Left cardiac atrium (tissue), 4 donors: Measurements from ENCODE around the gene MYCT1. TPM values are rescaled to one million over a fixed set of nuclear protein-coding genes. Genes with fewer than 3 reads are reported as not detected.
A peak's percentile ranks its signal among the peaks of the same experiment; 100 is the strongest.
"Not testable (repeated sequence)": the region's sequence is repeated elsewhere in the genome, so short reads cannot be mapped to it uniquely, and the experiment has no call there.

Experiments
- ATAC-seq, 2 donors: fragments of 200-7000 bp; cut with Tn5 transposase; one replicate each; pipeline ENCODE4 v1.9.1; 2020; ENCODE audit warnings: mild to moderate bottlenecking in 2 of 2, moderate library complexity in 2 of 2
- DNase-seq: peaks from one replicate; pipeline ENCODE4 v3.0.0-alpha.2; 2020
- intact Hi-C, 2 donors: fragments of 100-400 bp; cut with DNase I; formaldehyde crosslinking; loops; one replicate each; pipeline versions ENCODE4 v1.14.1 to v1.15.1; 2022 to 2023
- long read RNA-seq: library from polyadenylated mRNA; unstranded; transcript quantifications from one replicate; pipeline ENCODE4 v2.0.0, GENCODE V29; 2021
- total RNA-seq, 2 donors: library from RNA; stranded (reverse); fragmentation: NEBNext Ultra II Directional; extraction: Animal tissue kit (Norgen Biotek cat#: 25700); gene quantifications; one replicate each; pipeline ENCODE4 v1.2.1, GENCODE V29; 2021
- donor health status: DM: no; HTN: yes; CAD: no.
- donor health status: DM: no; HTN: yes; CAD: no; lungs with severe emphysema.
- donor health status: DM: yes; HTN: yes; CAD: no.
- donor health status: Dilated cardiomyopathy.

Gene MYCT1, protein sequence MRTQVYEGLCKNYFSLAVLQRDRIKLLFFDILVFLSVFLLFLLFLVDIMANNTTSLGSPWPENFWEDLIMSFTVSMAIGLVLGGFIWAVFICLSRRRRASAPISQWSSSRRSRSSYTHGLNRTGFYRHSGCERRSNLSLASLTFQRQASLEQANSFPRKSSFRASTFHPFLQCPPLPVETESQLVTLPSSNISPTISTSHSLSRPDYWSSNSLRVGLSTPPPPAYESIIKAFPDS
- total RNA-seq = 10 to 100 TPM; 13.4 to 13.9 TPM
- long read RNA-seq, transcript MYCT1-201 (2 exons, 3,030 nt) = major isoform, 11 of 15 reads
- long read RNA-seq, partial matches to known transcripts = 0 of 15 reads
- long read RNA-seq, other reads (novel, unspliced or antisense) = 3 of 15 reads

GRCh38 chr6:152697634-152698033 lies at the start of gene MYCT1:
Gene MYCT1, plus strand, starts transcription at chr6:152697897. Its CDS starts 6 bp downstream, at chr6:152697903.
- DNase-seq (no peak), ATAC-seq (peak; percentile 44 to 55)
- intact Hi-C loops = no loop called here

DNA sequence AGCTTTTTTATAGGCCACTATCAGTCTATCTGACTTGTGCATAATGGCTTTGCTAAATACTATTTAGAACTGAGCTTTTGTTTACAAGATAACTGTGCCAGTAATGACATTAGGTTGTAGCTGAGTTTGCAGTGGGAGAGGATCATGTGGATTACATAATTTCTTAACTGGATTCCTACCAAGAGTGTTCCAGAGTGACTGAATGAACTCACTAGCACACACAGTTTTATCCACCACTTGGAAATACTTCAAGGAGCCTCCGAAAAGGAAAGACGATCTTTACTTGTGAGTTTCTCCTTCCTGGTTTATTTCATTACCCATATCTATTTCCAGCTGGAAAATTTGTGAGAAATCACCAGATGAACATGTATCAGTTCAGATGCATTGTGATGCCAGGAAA lies 49.6 kb upstream of the MYCT1 start:
- ATAC-seq = peak; percentile 53 to 69
- intact Hi-C loops = loop anchor here (10.0 kb wide), 2 partner anchors 93 to 263 kb away; no protein-coding TSS in a partner anchor

DNA sequence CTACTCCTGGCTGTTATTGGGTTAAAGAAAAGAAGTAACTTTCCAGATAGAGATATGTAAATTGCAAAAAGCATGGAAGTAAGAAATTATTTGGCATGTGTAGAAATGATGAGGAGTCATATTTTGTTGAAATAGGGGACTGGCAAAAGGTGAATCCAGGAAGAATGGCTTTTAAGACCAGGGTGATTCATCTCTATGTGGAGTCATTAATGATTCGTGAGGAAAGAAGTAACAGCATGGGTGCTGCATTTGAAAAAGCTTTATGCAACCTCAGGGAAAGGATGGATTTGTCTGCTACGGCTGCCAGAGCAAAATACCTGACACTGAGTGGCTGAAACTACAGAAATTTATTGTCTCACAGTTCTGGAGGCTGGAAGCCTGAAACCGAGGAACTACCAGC lies 45.7 kb upstream of the MYCT1 start:
- no peak for DNase-seq
- peak in 1 of 2 donors; percentile 45 for ATAC-seq
- intact Hi-C loops = no loop called here

More for the DNA sequence above, 49.6 kb upstream of the MYCT1 start:
- no peak for DNase-seq

DNA sequence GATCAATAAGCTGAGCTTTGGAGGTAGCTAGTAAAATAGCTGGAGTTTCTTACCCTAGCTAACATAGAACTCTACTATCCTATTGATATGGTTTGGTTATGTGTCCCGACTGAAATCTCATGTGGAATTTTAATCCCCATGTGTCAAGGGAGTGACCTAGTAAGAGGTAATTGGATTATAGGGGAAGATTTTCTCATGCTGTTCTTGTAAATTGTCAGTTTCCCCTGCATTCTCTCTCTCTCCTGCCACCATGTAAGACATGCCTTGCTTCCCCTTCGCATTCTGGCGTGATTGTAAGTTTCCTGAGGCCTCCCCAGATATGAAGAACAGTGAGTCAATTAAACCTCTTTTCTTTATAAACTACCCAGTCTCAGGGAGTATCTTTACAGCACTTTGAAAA lies 35.9 kb upstream of the MYCT1 start:
- ATAC-seq (no peak), DNase-seq (no peak)
- intact Hi-C loops = no loop called here

DNA sequence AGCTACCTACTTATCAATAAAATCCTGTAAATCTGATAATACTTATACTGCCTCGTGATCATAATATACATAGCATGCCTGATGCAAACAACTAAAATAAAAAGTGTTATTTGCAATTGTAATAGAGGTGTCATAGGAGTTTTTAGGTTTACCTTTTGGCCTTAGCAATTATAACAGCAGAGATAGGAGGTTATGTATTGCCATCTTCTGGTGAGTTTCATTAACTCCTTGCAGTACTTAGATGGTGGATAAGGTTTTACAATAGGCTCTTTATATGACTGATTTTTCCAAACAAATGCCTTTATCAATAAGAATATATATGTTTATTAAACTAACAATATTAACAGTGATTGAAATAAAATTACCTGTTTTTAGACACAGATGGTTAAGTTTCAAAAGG lies 27.8 kb upstream of the MYCT1 start:
- intact Hi-C loops = no loop called here
- DNase-seq = no peak
- peak in 1 of 2 donors; percentile 49 for ATAC-seq

DNA sequence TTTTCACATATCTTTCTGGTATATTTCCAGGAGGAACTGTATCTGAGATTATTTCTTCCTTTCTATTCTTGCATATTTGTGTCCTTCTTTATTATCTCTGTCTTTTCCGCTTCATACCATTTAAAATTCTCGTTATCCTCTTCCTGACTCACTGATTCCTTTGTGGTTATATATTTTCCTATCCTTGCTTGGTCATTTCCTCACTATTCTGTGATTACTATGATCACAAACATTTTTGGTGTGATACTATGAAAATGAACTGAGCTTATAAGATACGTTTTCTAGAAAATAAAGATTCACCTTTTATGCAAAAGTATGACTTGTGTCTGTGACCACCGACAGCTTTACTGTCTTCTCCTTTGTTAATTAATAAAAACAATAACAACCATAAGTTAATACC lies 26.5 kb upstream of the MYCT1 start:
- ATAC-seq (no peak), DNase-seq (no peak)
- intact Hi-C loops = no loop called here

DNA sequence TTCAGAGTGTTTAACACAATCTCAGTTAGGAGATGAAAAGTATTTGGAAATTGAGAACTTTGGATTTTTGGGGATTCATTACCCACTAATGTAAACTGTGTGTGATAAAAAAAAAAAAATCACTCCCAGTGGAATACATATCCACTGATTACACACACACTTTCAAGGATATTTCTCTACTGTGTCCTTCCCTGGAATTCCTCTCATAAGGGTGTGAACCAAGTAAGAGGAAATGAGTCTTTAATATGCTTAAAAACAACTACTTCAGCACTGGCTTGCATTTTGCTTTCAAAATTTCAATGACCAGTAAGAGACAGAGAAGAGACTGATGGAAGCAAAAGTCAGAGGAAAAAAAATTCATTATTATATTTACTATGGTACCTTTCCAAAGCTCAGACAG lies 24.5 kb upstream of the MYCT1 start:
- DNase-seq (no peak), ATAC-seq (no peak)
- intact Hi-C loops = no loop called here

DNA sequence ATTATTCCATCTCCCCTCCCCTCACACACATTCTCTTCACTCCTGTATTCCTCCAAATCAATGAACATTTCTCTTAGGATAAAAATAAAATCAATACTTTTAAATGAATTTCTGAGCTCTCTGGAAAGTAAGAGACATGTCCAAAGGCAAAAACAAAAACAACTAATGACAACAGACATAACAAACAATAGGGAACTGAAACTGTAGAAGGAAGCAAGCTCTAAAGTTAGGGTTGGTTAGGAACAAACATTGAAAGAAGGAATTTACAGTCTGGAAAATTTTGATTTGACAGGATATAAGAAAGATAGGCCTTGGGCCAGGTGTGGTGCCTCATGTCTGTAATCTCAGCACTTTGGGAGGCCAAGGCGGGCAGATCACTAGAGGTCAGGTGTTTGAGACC lies 17.5 kb upstream of the MYCT1 start:
- intact Hi-C loops = no loop called here
- DNase-seq (no peak), ATAC-seq (no peak)

GRCh38 chr6:152680879-152681517 lies 16.7 kb upstream of the MYCT1 start:
- intact Hi-C loops = no loop called here
- DNase-seq = no peak
- no peak for ATAC-seq

GRCh38 chr6:152682141-152682540 lies 15.6 kb upstream of the MYCT1 start:
- ATAC-seq (no peak), DNase-seq (no peak)
- intact Hi-C loops = no loop called here

- DNase-seq, intact Hi-C loops, ATAC-seq: not testable (repeated sequence)
These were observed 14.8 kb upstream of the MYCT1 start for GRCh38 chr6:152682935-152683334.

DNA sequence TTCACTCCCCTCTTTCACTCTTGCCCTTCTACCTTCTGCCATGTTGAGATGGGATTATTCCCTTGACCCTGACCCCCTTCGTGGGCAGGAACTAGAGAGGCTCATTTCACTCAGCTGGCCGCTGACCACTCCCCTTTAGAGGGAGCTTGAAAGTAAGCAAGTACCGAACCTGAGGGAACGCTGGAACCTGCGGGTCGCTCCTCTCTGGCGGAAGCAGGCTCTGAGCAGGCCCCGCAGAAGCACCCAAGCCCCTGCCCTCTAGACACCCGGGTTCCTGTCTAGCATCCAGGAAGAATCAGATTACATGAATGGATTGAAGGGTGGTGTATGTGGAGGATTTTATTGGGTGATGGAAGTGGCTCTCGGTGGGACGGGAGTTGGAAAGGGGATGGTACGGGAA lies 11.9 kb upstream of the MYCT1 start:
- no peak for DNase-seq
- ATAC-seq = no peak
- intact Hi-C loops = no loop called here

DNA sequence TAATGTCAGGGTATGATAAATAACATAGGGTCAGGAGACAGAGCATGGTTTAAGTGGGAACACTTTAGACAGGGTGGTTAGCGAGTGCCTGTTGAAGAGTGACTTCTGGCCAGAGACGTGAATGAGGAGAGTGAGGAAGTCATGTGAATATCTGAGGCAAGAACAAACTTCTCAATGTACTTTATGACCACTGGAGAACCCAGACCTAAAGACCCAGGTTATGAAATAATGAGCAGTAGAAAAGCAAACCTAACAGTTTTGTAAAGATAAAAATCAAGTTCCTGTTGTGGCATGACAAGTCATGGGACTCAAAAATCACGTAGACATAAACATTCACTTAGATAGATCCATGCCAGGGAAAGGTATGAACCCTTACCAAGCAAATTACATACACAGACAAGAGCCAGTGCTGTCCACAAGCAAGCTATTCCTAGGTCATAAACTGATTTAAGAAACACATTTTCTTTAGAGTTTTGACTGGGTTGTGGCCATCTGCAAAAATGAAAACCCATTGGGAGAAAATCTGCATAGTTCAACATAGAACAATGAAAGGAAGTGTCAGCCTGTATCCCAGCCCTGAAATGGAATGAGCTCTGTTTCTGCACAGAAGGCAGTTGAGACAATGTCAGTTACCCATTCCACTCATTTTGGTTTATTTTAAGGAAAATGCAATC lies 2.2 kb upstream of the MYCT1 start:
- ATAC-seq (peak in 1 of 2 donors; percentile 38), DNase-seq (no peak)
- intact Hi-C loops = no loop called here

DNA sequence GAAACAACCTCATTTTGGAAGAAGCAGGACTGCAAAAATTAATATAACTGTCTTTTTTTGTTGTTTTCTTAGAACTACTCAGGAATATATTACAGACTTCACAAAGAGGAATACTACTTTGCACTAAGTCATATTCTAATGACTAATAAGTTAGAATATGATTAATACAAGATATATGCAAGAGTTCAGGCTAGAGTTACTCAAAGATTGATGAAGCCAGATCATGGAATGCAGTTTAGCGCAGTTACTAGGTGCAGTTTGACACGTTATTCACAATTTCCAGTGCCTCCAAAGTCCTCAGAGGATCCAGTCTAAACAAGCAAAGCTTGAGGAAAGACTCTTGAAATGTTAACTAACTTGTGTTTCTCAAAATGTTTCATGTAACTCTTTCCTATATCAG lies 1.2 kb upstream of the MYCT1 start:
- ATAC-seq (no peak), DNase-seq (no peak)
- intact Hi-C loops = no loop called here

DNA sequence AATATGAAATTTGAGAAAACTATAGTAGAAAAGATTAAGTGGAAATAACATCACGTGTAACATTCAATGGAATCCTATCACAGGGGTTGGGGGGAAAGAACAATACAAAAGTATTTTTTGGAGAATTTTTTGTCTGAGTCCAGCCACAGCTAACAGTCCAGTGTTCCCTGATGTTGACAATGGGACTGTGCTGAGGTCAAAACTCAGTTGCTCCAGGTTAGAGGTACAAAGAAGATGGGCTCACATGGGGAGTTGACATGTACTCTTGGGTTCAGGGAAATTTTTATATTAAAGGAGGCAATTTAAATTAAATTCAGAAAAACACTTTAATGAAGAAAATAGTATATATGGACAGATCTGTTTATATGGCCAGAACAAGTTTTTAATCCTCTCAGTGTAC lies 995 bp downstream of the MYCT1 start:
- no peak for ATAC-seq
- DNase-seq = no peak
- intact Hi-C loops = no loop called here

DNA sequence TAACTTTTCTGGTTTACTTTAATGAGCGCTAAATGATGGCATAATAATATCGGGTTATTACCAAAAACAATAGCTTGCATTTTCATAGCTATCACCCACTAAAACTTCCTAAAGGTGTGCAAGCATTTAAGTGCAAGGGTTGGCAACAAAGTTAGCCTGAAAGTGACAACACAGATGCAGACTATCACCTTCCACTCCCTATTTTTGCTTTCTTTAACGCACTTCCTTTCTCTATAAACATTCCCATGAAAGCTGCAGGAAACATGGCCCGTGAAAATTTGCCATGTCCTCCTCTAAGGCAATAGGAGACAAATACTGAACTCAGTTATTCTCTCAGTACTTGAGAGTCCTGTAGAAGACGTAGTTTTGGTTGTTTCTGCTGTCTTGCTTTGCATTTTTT lies 2.7 kb downstream of the MYCT1 start:
- intact Hi-C loops = no loop called here
- ATAC-seq = no peak
- DNase-seq = no peak

DNA sequence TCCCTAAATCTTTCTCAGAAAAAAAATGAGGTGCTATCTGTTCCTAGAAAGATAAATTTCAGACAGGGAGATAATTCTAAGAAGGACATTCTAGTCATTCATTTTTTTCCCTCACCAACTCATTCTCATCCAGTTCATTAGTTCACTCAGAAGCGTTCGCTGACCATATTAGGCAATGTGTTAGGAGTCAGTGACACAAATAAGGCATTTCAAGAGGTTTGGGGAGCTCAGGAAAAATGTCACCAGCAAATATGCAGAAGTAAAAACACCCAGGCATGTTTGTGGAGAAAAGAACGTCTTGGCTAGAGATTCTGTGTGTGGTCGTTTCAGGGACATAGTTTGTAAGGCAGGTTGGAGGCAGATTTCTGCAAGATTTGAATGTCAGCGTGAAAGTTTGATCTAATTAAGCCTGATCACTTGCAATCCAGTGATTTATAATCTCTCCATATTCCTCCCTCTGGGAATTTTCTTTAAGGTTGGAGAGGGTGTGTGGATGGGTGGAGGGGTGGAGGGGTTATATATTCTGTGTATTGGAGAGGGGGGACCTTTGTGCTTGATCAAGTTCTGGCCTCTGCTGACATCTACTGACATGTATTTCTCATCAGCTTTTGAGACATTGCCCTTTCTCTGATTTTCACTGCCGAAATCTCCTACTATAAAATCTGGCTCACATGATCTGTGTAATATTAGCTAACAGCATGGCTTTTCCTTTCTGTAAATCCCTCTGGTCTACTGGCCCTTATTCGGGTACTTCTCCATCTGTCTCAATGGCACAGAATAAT lies 3.6 kb downstream of the MYCT1 start:
- intact Hi-C loops = no loop called here

GRCh38 chr6:152701863-152702401 lies 4.2 kb downstream of the MYCT1 start:
- intact Hi-C loops = no loop called here
- no peak for DNase-seq
- ATAC-seq = no peak

More for the DNA sequence above, 3.6 kb downstream of the MYCT1 start:
- DNase-seq (no peak), ATAC-seq (no peak)

DNA sequence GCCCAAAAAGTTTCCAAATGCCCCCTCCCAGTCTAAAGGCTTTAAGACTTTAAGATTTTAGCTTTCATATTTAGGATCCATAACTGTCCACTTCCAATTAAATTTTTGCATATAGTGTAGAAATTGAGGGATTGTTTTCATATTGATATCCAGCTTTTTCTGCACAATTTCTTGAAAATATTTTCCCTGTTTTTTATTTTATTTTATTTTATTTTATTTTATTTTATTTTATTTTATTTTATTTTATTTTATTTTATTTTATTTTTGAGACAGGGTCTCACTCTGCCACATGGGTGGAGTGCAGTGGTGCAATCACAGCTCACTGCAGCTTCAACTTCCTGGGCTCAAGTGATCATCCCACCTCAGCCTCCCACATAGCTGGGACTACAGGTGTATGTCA lies 6.1 kb downstream of the MYCT1 start:
- DNase-seq, ATAC-seq, intact Hi-C loops: not testable (repeated sequence)
